OCI-LY3 (cell line): ENCODE data around the gene ORAI3.

Experiments
- CTCF ChIP-seq: fragments of 200-600, 300-600 bp; sonication (generic); IDR thresholded peaks from 2 replicates; pipeline ENCODE4 v1.5.1; 2014; ENCODE audit warnings: antibody characterized with exemption, low read length, low read depth
- EZH2phosphoT487 ChIP-seq: fragments of 200-600 bp; shearing (Covaris generic); IDR thresholded peaks from 2 replicates; pipeline ENCODE4 v1.6.1; 2018; ENCODE audit warnings: antibody characterized with exemption, mixed run types, low read depth

- no peak for TF ChIP-seq CTCF
- TF ChIP-seq EZH2phosphoT487: no peak
Measured at GRCh38 chr16:30925632-30925987, 23.3 kb upstream of the ORAI3 start.
